Measurements from ENCODE around the gene ADGRG3. TPM values are rescaled to one million over a fixed set of nuclear protein-coding genes. Genes with fewer than 3 reads are reported as not detected.
A peak's percentile ranks its signal among the peaks of the same experiment; 100 is the strongest.

Gene ADGRG3
- total and polyA plus RNA-seq, 10 of the 15 experiments (the other 5 are each of a cell fraction or from before 2014, with no cell fraction given), result 0.10 to 0.11 (median 0.10) TPM; not detected in 7

GRCh38 chr16:57628783-57629293, 39.3 kb upstream of the ADGRG3 start (continued):
- TF ChIP-seq USF1 (IDR thresholded peaks at IDR 0.05; ENCODE audit: borderline replicate concordance, extremely low read length, insufficient read depth, low read depth, low read length) (no peak), EZH2 (IDR thresholded peaks at IDR 0.05; ENCODE audit: borderline replicate concordance, control insufficient read depth, low read depth, low read length) (no peak), JUND (IDR thresholded peaks at IDR 0.05; ENCODE audit: low read depth, low read length) (no peak), ZNF274 (IDR thresholded peaks at IDR 0.05; ENCODE audit: insufficient read depth, insufficient read length) (no peak), NR2C1 (IDR thresholded peaks at IDR 0.05) (no peak), NBN (IDR thresholded peaks at IDR 0.05) (peak; percentile 74), CHD4 (IDR thresholded peaks at IDR 0.05) (no peak), HCFC1 (IDR thresholded peaks at IDR 0.05; ENCODE audit: low read length) (no peak), E2F8 (IDR thresholded peaks at IDR 0.05; ENCODE audit: low read depth, partially characterized antibody) (no peak), CBX3 (IDR thresholded peaks at IDR 0.05; ENCODE audit: borderline replicate concordance, low read depth) (no peak), SMAD5 (IDR thresholded peaks at IDR 0.05; ENCODE audit: low read depth) (no peak), KDM1A (IDR thresholded peaks at IDR 0.05; ENCODE audit: borderline replicate concordance) (no peak)
- TF ChIP-seq, protein P1, sequence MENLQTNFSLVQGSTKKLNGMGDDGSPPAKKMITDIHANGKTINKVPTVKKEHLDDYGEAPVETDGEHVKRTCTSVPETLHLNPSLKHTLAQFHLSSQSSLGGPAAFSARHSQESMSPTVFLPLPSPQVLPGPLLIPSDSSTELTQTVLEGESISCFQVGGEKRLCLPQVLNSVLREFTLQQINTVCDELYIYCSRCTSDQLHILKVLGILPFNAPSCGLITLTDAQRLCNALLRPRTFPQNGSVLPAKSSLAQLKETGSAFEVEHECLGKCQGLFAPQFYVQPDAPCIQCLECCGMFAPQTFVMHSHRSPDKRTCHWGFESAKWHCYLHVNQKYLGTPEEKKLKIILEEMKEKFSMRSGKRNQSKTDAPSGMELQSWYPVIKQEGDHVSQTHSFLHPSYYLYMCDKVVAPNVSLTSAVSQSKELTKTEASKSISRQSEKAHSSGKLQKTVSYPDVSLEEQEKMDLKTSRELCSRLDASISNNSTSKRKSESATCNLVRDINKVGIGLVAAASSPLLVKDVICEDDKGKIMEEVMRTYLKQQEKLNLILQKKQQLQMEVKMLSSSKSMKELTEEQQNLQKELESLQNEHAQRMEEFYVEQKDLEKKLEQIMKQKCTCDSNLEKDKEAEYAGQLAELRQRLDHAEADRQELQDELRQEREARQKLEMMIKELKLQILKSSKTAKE (IDR thresholded peaks at IDR 0.05; ENCODE audit: low read depth, poor library complexity, severe bottlenecking), result no peak
- TF ChIP-seq, protein P2, sequence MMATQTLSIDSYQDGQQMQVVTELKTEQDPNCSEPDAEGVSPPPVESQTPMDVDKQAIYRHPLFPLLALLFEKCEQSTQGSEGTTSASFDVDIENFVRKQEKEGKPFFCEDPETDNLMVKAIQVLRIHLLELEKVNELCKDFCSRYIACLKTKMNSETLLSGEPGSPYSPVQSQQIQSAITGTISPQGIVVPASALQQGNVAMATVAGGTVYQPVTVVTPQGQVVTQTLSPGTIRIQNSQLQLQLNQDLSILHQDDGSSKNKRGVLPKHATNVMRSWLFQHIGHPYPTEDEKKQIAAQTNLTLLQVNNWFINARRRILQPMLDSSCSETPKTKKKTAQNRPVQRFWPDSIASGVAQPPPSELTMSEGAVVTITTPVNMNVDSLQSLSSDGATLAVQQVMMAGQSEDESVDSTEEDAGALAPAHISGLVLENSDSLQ (IDR thresholded peaks at IDR 0.05), result no peak
- TF ChIP-seq, protein P3, sequence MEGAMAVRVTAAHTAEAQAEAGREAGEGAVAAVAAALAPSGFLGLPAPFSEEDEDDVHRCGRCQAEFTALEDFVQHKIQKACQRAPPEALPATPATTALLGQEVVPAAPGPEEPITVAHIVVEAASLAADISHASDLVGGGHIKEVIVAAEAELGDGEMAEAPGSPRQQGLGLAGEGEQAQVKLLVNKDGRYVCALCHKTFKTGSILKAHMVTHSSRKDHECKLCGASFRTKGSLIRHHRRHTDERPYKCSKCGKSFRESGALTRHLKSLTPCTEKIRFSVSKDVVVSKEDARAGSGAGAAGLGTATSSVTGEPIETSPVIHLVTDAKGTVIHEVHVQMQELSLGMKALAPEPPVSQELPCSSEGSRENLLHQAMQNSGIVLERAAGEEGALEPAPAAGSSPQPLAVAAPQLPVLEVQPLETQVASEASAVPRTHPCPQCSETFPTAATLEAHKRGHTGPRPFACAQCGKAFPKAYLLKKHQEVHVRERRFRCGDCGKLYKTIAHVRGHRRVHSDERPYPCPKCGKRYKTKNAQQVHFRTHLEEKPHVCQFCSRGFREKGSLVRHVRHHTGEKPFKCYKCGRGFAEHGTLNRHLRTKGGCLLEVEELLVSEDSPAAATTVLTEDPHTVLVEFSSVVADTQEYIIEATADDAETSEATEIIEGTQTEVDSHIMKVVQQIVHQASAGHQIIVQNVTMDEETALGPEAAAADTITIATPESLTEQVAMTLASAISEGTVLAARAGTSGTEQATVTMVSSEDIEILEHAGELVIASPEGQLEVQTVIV (IDR thresholded peaks at IDR 0.05; ENCODE audit: borderline replicate concordance, partially characterized antibody), result peak; percentile 31
- TF ChIP-seq, protein P4, sequence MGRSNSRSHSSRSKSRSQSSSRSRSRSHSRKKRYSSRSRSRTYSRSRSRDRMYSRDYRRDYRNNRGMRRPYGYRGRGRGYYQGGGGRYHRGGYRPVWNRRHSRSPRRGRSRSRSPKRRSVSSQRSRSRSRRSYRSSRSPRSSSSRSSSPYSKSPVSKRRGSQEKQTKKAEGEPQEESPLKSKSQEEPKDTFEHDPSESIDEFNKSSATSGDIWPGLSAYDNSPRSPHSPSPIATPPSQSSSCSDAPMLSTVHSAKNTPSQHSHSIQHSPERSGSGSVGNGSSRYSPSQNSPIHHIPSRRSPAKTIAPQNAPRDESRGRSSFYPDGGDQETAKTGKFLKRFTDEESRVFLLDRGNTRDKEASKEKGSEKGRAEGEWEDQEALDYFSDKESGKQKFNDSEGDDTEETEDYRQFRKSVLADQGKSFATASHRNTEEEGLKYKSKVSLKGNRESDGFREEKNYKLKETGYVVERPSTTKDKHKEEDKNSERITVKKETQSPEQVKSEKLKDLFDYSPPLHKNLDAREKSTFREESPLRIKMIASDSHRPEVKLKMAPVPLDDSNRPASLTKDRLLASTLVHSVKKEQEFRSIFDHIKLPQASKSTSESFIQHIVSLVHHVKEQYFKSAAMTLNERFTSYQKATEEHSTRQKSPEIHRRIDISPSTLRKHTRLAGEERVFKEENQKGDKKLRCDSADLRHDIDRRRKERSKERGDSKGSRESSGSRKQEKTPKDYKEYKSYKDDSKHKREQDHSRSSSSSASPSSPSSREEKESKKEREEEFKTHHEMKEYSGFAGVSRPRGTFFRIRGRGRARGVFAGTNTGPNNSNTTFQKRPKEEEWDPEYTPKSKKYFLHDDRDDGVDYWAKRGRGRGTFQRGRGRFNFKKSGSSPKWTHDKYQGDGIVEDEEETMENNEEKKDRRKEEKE (IDR thresholded peaks at IDR 0.05), result no peak
